Fibroblast of lung (primary cell): ENCODE results near the gene DPM3.

Experiments used
- CTCF ChIP-seq, 2 donors: IDR thresholded peaks in 1 of 2; conservative IDR thresholded peaks in 1 of 2; 1 replicate in 1 of 2; 2 replicates in 1 of 2; pipeline ENCODE4 v1.5.1; 2011 to 2012; ENCODE audit warnings: low read length in 2 of 2, control low read depth in 1 of 2, inconsistent platforms in 1 of 2, low read depth in 1 of 2, mild to moderate bottlenecking in 1 of 2
- EZH2 ChIP-seq: IDR thresholded peaks from 2 replicates; pipeline ENCODE4 v1.5.1; 2012; ENCODE audit warnings: low read length, control low read depth, mild to moderate bottlenecking; ENCODE audit errors: missing control alignments

- TF ChIP-seq CTCF (conservative IDR thresholded peaks at IDR 0.05 in 1 of 2, IDR thresholded peaks at IDR 0.05 in 1 of 2; ENCODE audit: low read depth in 1 of 2, low read length in 2 of 2) (no peak), EZH2 (no peak)
These were observed 39.0 kb upstream of the DPM3 start for GRCh38 chr1:155179112-155180031.
